Prostate gland (tissue), 2 donors: ENCODE results near the gene CDYL2. TPM values are rescaled to one million over a fixed set of nuclear protein-coding genes. Genes with fewer than 3 reads are reported as not detected.

ENCODE experiments used
- DNase-seq: peaks from one replicate; pipeline ENCODE4 v3.0.0-alpha.2; 2019; ENCODE audit warnings: low spot score
- H3K27ac ChIP-seq, 2 donors: fragments of 200-600 bp; sonication (generic); 2 replicates each; pipeline ENCODE4 v1.5.1; 2017 to 2019
- H3K27me3 ChIP-seq: fragments of 200-600 bp; sonication (generic); replicated peaks from 2 replicates; pipeline ENCODE4 v1.5.1; 2019; ENCODE audit not compliant: insufficient read depth
- H3K36me3 ChIP-seq, 2 donors: fragments of 200-600 bp; sonication (generic); 1 replicate in 1 of 2; 2 replicates in 1 of 2; pipeline versions ENCODE4 v1.5.1 to v1.8.1; 2017 to 2019
- H3K4me1 ChIP-seq: fragments of 200-600 bp; sonication (generic); replicated peaks from 2 replicates; pipeline ENCODE4 v1.5.1; 2019
- H3K4me3 ChIP-seq, 2 donors: fragments of 200-600 bp; sonication (generic); 2 replicates each; pipeline ENCODE4 v1.5.1; 2017 to 2019
- H3K9me3 ChIP-seq: fragments of 200-600 bp; sonication (generic); 2 replicates; pipeline ENCODE4 v1.5.1; 2017
- POLR2A ChIP-seq: fragments of 450-650 bp; IDR thresholded peaks from one replicate; pipeline ENCODE4 v1.6.1; 2016; ENCODE audit warnings: antibody characterized with exemption, mild to moderate bottlenecking
- POLR2AphosphoS5 ChIP-seq: sonication (generic); formaldehyde crosslinking; IDR thresholded peaks from one replicate; pipeline ENCODE4 v1.6.1; 2017; ENCODE audit warnings: antibody characterized with exemption
- WGBS: methylation state at CpG from one replicate; pipeline ENCODE4 v1.1.5; 2018; 5-methylcytosine and 5-hydroxymethylcytosine counted together
- intact Hi-C: fragments of 100-400 bp; cut with DNase I; formaldehyde crosslinking; loops from one replicate; pipeline ENCODE4 v1.14.2; 2022
- total RNA-seq, 2 donors: library from RNA; depleted of rRNA; stranded (reverse); fragments of >200 nt; gene quantifications; one replicate each; pipeline ENCODE4 v1.1.0, GENCODE V29; 2016
- TF ChIP-seq, protein P1 (sequence below), 4 experiments: fragments of 200-600 bp in 2 of 4; fragments of 450-650 bp in 2 of 4; sonication (generic) in 2 of 4; IDR thresholded peaks; 1 replicate in 3 of 4; 2 replicates in 1 of 4; pipeline ENCODE4 v1.5.1; 2016 to 2019; ENCODE audit warnings: antibody characterized with exemption in 4 of 4, mild to moderate bottlenecking in 2 of 4, moderate library complexity in 2 of 4

The CDYL2 gene
- total RNA-seq, 2 donors from 2014 or later: 42.8 to 63.7 TPM

DNA sequence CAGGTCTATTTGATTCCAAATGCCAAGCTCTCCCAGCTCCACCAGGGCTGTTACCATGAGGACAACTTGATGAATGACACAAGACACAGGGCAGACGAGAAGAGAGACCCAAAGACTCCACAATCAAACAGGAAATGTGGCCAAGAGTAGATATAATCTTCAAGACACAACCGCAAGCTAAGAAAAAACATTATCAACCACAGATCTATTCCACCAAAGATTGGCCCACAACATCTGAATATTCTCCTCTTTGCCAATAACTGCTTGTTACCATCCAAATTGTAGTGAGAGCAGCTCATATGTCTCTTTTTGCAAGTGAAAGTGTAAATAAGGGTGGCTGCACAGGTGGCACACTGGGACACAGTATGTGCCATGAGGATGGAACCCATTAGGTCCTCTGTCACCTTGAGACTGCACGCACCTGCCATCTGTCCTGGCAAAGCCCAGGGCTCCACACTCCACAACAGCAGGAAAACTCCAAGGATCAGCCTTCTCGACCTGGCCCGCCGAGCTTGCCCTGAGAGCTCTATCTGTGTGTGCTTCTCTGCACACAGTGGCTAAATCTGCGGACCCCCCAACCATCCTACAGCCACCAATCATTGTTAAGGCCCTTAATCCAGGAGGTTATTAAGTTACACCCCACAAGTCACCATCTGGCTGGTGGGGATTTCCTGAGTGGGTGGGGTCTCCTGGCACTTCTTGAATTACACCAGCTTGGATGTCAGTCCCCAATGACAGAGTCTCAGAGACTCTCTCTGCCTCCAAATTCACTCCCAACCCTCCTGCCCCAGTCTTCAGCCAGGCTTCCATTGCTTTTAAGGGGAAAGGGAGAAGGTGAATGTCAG, 213.1 kb downstream of the CDYL2 start:
- Histone ChIP-seq H3K36me3 (no peaks in the 10 kb centered on the region), H3K9me3 (no peaks in the 10 kb centered on the region), H3K4me3 (no peak overlapping the region), H3K27ac (no peak overlapping the region), H3K4me1 (no peaks in the 10 kb centered on the region), H3K27me3 (no peaks in the 10 kb centered on the region)
- TF ChIP-seq, protein P1, sequence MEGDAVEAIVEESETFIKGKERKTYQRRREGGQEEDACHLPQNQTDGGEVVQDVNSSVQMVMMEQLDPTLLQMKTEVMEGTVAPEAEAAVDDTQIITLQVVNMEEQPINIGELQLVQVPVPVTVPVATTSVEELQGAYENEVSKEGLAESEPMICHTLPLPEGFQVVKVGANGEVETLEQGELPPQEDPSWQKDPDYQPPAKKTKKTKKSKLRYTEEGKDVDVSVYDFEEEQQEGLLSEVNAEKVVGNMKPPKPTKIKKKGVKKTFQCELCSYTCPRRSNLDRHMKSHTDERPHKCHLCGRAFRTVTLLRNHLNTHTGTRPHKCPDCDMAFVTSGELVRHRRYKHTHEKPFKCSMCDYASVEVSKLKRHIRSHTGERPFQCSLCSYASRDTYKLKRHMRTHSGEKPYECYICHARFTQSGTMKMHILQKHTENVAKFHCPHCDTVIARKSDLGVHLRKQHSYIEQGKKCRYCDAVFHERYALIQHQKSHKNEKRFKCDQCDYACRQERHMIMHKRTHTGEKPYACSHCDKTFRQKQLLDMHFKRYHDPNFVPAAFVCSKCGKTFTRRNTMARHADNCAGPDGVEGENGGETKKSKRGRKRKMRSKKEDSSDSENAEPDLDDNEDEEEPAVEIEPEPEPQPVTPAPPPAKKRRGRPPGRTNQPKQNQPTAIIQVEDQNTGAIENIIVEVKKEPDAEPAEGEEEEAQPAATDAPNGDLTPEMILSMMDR (IDR thresholded peaks at IDR 0.05): no peak
- TF ChIP-seq POLR2AphosphoS5: no peak
- no peak for TF ChIP-seq POLR2A
- intact Hi-C loops: no loop called here
- DNase-seq: no peak
- 67% methylated on average over 7 of the region's 7 CpGs for WGBS

DNA sequence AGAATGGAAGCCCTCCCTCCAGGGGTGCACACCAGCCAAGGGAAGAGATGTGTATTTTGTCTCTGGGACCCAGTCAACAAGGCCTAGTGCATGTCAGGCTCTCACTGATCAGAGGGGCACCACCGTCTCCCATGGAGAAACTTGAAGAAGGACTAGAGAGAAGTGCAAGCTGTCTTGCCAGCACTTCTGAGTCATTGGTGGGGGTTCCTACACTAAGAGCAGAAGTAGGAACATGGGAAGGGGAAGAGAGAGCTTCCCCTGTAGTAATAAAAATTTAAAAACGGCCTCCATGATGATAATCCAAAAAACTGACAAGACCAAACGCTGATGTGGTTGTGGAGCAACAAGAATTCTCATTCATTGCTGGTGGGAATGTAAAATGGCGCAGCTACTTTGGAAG, 217.3 kb downstream of the CDYL2 start:
- DNase-seq: no peak
- H3K4me3 ChIP-seq: no peak overlapping the region
- no peaks in the 10 kb centered on the region for H3K36me3 ChIP-seq
- no peaks in the 10 kb centered on the region for H3K4me1 ChIP-seq
- 83% methylated on average over 4 of the region's 4 CpGs for WGBS
- H3K27ac ChIP-seq: no peak overlapping the region
- intact Hi-C loops: no loop called here
- H3K9me3 ChIP-seq: no peaks in the 10 kb centered on the region
- H3K27me3 ChIP-seq: no peaks in the 10 kb centered on the region
- TF ChIP-seq POLR2A (no peak), POLR2AphosphoS5 (no peak)
- TF ChIP-seq, protein P1 (IDR thresholded peaks at IDR 0.05): no peak

DNA sequence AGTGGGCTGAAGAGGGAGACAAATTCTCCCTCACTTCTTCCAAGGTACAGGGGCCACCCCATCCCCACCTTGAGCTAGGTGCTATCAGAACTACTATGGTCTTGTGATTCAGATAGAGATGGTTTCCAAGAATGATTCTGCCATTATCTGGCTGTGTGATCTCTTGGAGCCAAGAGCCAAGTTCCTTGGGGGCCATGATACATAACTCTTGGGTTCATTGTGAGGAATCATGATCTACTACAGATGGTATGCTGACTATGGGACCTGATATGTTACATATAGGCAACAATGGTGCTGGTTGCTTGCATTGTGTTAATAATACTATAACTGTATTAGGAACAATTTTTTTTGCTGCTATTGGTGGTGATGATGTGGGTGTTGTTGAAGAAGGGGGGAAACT, 217.9 kb downstream of the CDYL2 start:
- intact Hi-C loops: no loop called here
- TF ChIP-seq POLR2AphosphoS5 (no peak), POLR2A (no peak)
- TF ChIP-seq, protein P1 (IDR thresholded peaks at IDR 0.05): no peak
- DNase-seq: no peak

DNA sequence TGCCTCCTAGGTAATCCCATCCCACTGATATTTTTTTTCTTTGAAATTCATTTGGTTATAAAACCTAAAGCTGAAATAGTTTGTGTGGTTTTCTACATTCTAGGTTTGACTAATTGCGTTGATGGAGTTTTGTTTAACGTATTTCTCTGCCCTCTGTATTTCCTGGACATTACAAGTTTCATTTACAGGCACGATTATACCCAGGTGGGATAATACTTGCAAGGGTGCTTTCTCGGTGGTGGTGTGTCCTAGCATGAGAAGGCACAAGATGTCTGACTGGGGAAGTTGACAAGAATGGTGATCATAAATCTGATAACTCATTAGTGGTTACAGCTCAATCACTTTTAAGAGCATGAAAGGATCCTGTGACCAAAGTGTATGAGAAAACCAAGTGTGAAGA, 218.6 kb downstream of the CDYL2 start:
- Histone ChIP-seq H3K4me3 (no peak overlapping the region), H3K27ac (no peak overlapping the region), H3K27me3 (no peaks in the 10 kb centered on the region), H3K36me3 (no peaks in the 10 kb centered on the region), H3K9me3 (no peaks in the 10 kb centered on the region), H3K4me1 (no peaks in the 10 kb centered on the region)
- DNase-seq: no peak
- 80% methylated on average over 4 of the region's 4 CpGs for WGBS
- TF ChIP-seq POLR2A: no peak
- TF ChIP-seq, protein P1 (IDR thresholded peaks at IDR 0.05): no peak
- no peak for TF ChIP-seq POLR2AphosphoS5
- intact Hi-C loops: no loop called here

More for the DNA sequence above, 217.9 kb downstream of the CDYL2 start:
- no peaks in the 10 kb centered on the region for H3K36me3 ChIP-seq
- no peak overlapping the region for H3K4me3 ChIP-seq
- H3K27ac ChIP-seq: no peak overlapping the region
- no peaks in the 10 kb centered on the region for H3K4me1 ChIP-seq
- no peaks in the 10 kb centered on the region for H3K9me3 ChIP-seq
- H3K27me3 ChIP-seq: no peaks in the 10 kb centered on the region

DNA sequence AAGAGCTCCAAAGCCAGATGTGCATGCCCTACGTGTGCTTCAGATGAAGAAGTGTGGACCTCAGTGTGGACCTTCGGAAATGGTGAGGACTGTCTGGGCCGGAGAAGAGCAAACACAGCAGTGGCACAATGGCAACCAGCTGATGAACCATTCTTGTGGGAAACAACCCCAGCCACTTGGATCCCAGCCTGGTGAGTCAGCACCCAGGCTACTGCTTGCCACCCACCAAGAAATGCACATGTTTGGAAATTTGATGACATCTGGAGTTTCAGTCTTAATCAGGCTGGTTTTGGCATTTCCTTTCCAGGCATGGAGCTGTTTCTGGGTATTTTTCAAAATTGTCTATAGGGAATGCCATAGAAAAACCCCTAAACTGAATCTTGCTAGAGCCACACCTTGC, 220.9 kb downstream of the CDYL2 start:
- Histone ChIP-seq H3K36me3 (no peaks in the 10 kb centered on the region), H3K27ac (no peak overlapping the region), H3K4me1 (no peaks in the 10 kb centered on the region), H3K4me3 (no peak overlapping the region), H3K27me3 (no peaks in the 10 kb centered on the region), H3K9me3 (no peaks in the 10 kb centered on the region)
- 89% methylated on average over 3 of the region's 3 CpGs for WGBS
- DNase-seq: no peak
- intact Hi-C loops: no loop called here
- TF ChIP-seq, protein P1 (IDR thresholded peaks at IDR 0.05): no peak
- no peak for TF ChIP-seq POLR2A
- TF ChIP-seq POLR2AphosphoS5: no peak
